Nephron progenitor cell (in vitro differentiated cells): ENCODE results near the gene WDR70.
"Not testable (repeated sequence)": the region's sequence is repeated elsewhere in the genome, so short reads cannot be mapped to it uniquely, and the experiment has no call there.

Source experiments
- DNase-seq: peaks from one replicate; pipeline ENCODE4 v3.0.0; 2021
- H3K27ac Mint-ChIP-seq: 2 replicates; pipeline ENCODE4 v1.8.0; 2021; ENCODE audit warnings: mild to moderate bottlenecking, moderate library complexity, mixed read lengths
- H3K27me3 Mint-ChIP-seq: 2 replicates; pipeline ENCODE4 v1.8.0; 2021; ENCODE audit warnings: mild to moderate bottlenecking, low read depth, mixed read lengths; ENCODE audit not compliant: poor library complexity
- H3K36me3 Mint-ChIP-seq: 2 replicates; pipeline ENCODE4 v1.8.0; 2021; ENCODE audit warnings: low read depth, mixed read lengths
- H3K4me1 Mint-ChIP-seq: 2 replicates; pipeline ENCODE4 v1.8.0; 2021; ENCODE audit warnings: mixed read lengths
- H3K4me3 Mint-ChIP-seq: 2 replicates; pipeline ENCODE4 v1.8.0; 2021; ENCODE audit warnings: mild to moderate bottlenecking, moderate library complexity, mixed read lengths
- H3K9me3 Mint-ChIP-seq: 2 replicates; pipeline ENCODE4 v1.8.0; 2021; ENCODE audit warnings: mild to moderate bottlenecking, moderate library complexity, mixed read lengths
- TF ChIP-seq, protein P1 (sequence below): fragments of 200-600 bp; sonication (generic); IDR thresholded peaks from 2 replicates; pipeline ENCODE4 v1.5.0; 2021; ENCODE audit warnings: antibody characterized with exemption

Gene WDR70

DNA sequence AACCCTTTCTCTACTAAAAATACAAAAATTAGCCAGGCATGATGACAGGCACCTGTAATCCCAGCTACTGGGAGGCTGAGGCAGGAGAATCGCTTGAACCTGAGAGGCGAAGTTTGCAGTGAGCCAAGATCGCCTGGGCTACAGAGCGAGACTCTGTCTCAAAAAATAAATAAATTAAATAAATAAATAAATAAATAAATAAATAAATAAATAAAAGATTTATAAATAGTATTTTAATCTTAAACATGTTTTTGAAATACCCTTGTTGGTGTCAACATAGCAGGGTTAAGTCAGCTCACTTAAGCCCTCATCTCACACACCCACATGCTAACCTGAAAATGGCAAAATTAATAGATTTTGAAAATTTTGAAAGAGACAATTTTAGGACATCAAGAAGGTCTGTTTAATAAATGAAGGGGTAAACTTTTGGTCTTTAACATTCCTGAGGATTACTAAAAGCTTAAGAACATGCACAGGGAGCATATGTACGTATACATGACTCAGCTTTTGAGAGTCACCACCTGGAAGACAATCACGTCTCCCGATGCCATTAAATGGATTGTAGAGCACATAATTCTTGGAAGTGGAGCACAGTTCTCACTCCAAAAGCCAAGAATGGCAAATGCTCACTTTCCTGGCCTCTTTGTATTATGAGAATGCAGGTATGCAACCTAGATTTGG lies 258.2 kb downstream of the WDR70 start:
- Mint-ChIP-seq H3K27ac (no peak overlapping the region), H3K4me1 (no peaks in the 10 kb centered on the region), H3K4me3 (no peak overlapping the region), H3K27me3 (no peaks in the 10 kb centered on the region), H3K9me3 (no peaks in the 10 kb centered on the region), H3K36me3 (peaks cover 5% of the 10 kb centered on the region)
- DNase-seq: no peak
- TF ChIP-seq, protein P1, sequence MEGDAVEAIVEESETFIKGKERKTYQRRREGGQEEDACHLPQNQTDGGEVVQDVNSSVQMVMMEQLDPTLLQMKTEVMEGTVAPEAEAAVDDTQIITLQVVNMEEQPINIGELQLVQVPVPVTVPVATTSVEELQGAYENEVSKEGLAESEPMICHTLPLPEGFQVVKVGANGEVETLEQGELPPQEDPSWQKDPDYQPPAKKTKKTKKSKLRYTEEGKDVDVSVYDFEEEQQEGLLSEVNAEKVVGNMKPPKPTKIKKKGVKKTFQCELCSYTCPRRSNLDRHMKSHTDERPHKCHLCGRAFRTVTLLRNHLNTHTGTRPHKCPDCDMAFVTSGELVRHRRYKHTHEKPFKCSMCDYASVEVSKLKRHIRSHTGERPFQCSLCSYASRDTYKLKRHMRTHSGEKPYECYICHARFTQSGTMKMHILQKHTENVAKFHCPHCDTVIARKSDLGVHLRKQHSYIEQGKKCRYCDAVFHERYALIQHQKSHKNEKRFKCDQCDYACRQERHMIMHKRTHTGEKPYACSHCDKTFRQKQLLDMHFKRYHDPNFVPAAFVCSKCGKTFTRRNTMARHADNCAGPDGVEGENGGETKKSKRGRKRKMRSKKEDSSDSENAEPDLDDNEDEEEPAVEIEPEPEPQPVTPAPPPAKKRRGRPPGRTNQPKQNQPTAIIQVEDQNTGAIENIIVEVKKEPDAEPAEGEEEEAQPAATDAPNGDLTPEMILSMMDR: no peak

DNA sequence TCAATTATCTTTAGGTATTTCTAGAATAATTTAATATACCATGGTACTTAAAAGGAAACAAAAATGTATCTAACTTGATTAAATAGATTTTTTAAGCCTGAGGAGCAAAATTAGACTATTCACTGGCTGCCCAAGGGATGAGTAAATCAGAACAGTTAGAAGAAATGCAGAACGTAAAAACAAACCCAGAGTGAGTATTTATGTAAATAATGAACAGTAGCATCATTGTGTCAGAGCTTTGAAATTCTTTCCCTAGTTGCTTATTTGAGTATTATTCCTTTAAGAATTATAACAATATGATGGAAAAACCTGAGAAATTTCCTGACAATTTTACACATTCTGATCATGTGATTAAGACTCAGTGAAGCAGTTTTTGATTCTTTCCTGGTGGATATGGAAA lies 259.8 kb downstream of the WDR70 start:
- TF ChIP-seq, protein P1: no peak
- no peaks in the 10 kb centered on the region for H3K4me1 Mint-ChIP-seq
- H3K36me3 Mint-ChIP-seq: peaks cover 7% of the 10 kb centered on the region
- H3K27me3 Mint-ChIP-seq: no peaks in the 10 kb centered on the region
- no peak for DNase-seq
- H3K9me3 Mint-ChIP-seq: peaks cover 3% of the 10 kb centered on the region
- no peak overlapping the region for H3K27ac Mint-ChIP-seq
- H3K4me3 Mint-ChIP-seq: no peak overlapping the region

DNA sequence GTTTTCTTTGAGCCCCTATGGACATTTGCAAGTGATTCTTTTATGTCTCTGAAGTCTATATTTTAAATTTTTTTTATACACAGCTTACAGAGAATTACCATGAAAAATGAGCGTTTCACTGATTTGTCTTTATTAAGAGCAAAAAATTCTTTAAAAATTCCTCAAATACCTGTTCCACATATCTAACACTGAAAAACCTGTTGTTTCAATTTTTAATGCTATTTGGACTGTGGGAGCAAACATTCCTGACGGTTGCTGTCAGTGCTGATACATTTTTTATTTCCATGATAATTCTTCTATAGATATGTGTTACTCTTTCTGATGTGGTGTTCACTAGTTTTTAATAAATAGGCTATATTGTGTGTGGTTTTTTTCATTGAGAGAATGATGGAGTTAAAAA lies 261.0 kb downstream of the WDR70 start:
- Mint-ChIP-seq H3K4me1 (no peaks in the 10 kb centered on the region), H3K9me3 (peaks cover 15% of the 10 kb centered on the region), H3K4me3 (no peak overlapping the region), H3K36me3 (peaks cover 16% of the 10 kb centered on the region), H3K27me3 (peaks cover 4% of the 10 kb centered on the region), H3K27ac (no peak overlapping the region)
- TF ChIP-seq, protein P1: no peak
- DNase-seq: no peak

DNA sequence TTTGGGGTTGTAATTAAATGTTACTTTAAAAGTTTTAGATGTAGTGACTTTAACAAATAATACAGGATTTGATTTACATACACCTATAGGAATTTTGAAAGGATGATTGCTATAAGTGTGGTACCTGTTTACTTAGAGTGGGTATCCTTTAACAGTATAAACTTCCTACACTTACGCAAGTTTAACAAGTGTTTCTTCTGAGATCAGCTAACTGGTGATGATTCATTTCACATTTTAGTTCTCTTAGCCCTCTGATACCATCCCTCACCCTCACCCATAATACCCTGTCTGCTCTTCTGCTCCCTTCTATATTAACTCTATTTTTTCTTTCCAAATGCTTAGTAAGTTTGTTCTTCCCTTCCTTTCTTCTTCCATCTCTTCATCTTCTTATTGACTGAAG lies 262.8 kb downstream of the WDR70 start:
- H3K27ac Mint-ChIP-seq: no peak overlapping the region
- no peak overlapping the region for H3K4me3 Mint-ChIP-seq
- peaks cover 26% of the 10 kb centered on the region for H3K9me3 Mint-ChIP-seq
- TF ChIP-seq, protein P1: no peak
- DNase-seq: no peak
- no peaks in the 10 kb centered on the region for H3K4me1 Mint-ChIP-seq
- H3K36me3 Mint-ChIP-seq: peaks cover 21% of the 10 kb centered on the region
- peaks cover 4% of the 10 kb centered on the region for H3K27me3 Mint-ChIP-seq

DNA sequence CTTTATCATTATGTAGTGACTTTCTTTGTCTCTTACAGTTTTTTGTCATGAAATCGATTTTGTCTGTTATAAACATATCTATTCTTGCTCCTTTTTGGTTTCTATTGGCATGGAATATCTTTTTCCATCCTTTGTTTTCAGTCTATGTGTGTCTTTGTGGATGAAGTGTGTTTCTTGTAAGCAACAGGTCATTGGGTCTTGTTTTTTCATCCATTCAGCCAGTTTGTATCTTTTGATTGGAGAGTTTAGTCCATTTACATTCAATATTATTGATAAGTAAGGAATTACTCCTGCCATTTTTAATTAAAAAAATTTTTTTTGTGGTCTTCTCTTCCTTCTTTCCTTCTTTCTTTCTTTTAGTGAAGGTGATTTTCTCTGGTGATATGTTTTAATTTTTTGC lies 266.6 kb downstream of the WDR70 start:
- no peak overlapping the region for H3K4me3 Mint-ChIP-seq
- no peak overlapping the region for H3K27ac Mint-ChIP-seq
- TF ChIP-seq, protein P1: no peak
- peaks cover 34% of the 10 kb centered on the region for H3K36me3 Mint-ChIP-seq
- peaks cover 35% of the 10 kb centered on the region for H3K9me3 Mint-ChIP-seq
- DNase-seq: no peak
- no peaks in the 10 kb centered on the region for H3K4me1 Mint-ChIP-seq
- H3K27me3 Mint-ChIP-seq: peaks cover 4% of the 10 kb centered on the region

DNA sequence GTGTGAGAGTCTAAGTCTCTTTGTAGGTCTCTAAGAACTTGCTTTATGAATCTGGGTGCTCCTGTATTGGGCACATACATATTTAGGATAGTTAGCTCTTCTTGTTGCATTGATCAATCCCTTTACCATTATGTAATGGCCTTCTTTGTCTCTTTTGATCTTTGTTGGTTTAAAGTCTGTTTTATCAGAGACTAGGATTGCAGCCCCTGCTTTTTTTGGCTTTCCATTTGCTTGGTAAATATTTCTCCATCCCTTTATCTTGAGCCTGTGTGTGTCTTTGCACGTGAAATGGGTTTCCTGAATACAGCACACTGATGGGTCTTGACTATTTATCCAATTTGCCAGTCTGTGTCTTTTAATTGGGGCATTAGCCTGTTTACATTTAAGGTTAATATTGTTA lies 275.4 kb downstream of the WDR70 start:
- H3K4me3 Mint-ChIP-seq, H3K27me3 Mint-ChIP-seq, DNase-seq, H3K4me1 Mint-ChIP-seq, H3K27ac Mint-ChIP-seq: not testable (repeated sequence)
- Mint-ChIP-seq H3K9me3 (peaks cover 60% of the 10 kb centered on the region), H3K36me3 (peaks cover 61% of the 10 kb centered on the region)
